K562 (cell line): Measurements from ENCODE around the gene ERAL1. TPM values are rescaled to one million over a fixed set of nuclear protein-coding genes. Genes with fewer than 3 reads are reported as not detected.
A peak's percentile ranks its signal among the peaks of the same experiment; 100 is the strongest.

Experiments
- DACH1 ChIP-seq: fragments of 450-650 bp; IDR thresholded peaks from 2 replicates; pipeline ENCODE4 v1.6.1; 2018; ENCODE audit not compliant: partially characterized antibody
- EHMT2 ChIP-seq: fragments of 450-650 bp; IDR thresholded peaks from 2 replicates; pipeline ENCODE4 v1.6.1; 2018; ENCODE audit warnings: antibody characterized with exemption
- HNRNPH1 ChIP-seq: fragments of 200-400 bp; formaldehyde crosslinking; optimal IDR thresholded peaks from 2 replicates; pipeline ENCODE3; 2017; ENCODE audit warnings: low read depth, mild to moderate bottlenecking, low read length, moderate library complexity
- HNRNPL ChIP-seq: fragments of 200-400 bp; formaldehyde crosslinking; IDR thresholded peaks from 2 replicates; pipeline ENCODE4 v1.6.1; 2017; ENCODE audit warnings: low read depth, mild to moderate bottlenecking, low read length
- PHF8 ChIP-seq: fragments of 200-600 bp; sonication (generic); IDR thresholded peaks from 2 replicates; pipeline ENCODE4 v1.6.1; 2012; ENCODE audit warnings: mixed run types, mild to moderate bottlenecking, inconsistent platforms, low read length, moderate library complexity, borderline replicate concordance
- POLR3A ChIP-seq: IDR thresholded peaks from 2 replicates; pipeline ENCODE4 v1.6.1; 2011; ENCODE audit warnings: borderline replicate concordance, mild to moderate bottlenecking, moderate library complexity; ENCODE audit not compliant: insufficient read length, insufficient read depth; ENCODE audit errors: extremely low read depth
- SREBF2 ChIP-seq: sonication (generic); formaldehyde crosslinking; IDR thresholded peaks from 2 replicates; pipeline ENCODE4 v1.4.0; 2020; ENCODE audit warnings: mild to moderate bottlenecking, missing genetic modification reagents
- STAT5A ChIP-seq: IDR thresholded peaks from 2 replicates; pipeline ENCODE4 v1.6.1; 2012; ENCODE audit warnings: low read length, inconsistent platforms, borderline replicate concordance
- TCF3 ChIP-seq: sonication (generic); formaldehyde crosslinking; IDR thresholded peaks from 2 replicates; pipeline ENCODE4 v1.4.0; 2020; ENCODE audit warnings: mild to moderate bottlenecking, missing genetic modification reagents
- ZC3H8 ChIP-seq: fragments of 450-650 bp; IDR thresholded peaks from 2 replicates; pipeline ENCODE4 v1.6.1; 2017
- polyA plus RNA-seq, 8 experiments: library from polyadenylated mRNA; depleted of rRNA in 4 of 8; stranded (reverse) in 5 of 8; unstranded in 3 of 8; fragments of >200 nt; fragmentation: Nextera tagmentation in 2 of 8; fragmentation: Illumina TruSeq in 1 of 8; extraction: Ambion mirVana in 2 of 8; extraction: Trizol in 1 of 8; gene quantifications; 2 replicates each; pipeline versions ENCODE4 v1.2.1 to v1.2.3, GENCODE V29; 2011 to 2014; ENCODE audit warnings: inconsistent platforms in 1 of 8, missing spikeins in 1 of 8
- total RNA-seq, 7 experiments: library from RNA; depleted of rRNA in 6 of 7; stranded (reverse); fragments of >200 nt in 6 of 7; fragmentation: Illumina TruSeq in 2 of 7; extraction: Trizol in 2 of 7; gene quantifications; 2 replicates each; pipeline versions ENCODE4 v1.2.1 to v1.2.3, GENCODE V29; 2011 to 2021; ENCODE audit warnings: low replicate concordance in 1 of 7
- TF ChIP-seq, protein P1 (sequence below), 2 experiments: fragments of 450-650 bp; IDR thresholded peaks; 2 replicates each; pipeline ENCODE4 v1.6.1; 2016; ENCODE audit warnings: mild to moderate bottlenecking in 2 of 2, borderline replicate concordance in 1 of 2, low read depth in 1 of 2, moderate library complexity in 1 of 2
- TF ChIP-seq, protein P2 (sequence below): fragments of 450-650 bp; formaldehyde crosslinking; IDR thresholded peaks from 2 replicates; pipeline ENCODE4 v1.4.0; 2022; ENCODE audit warnings: missing genetic modification characterization
- TF ChIP-seq, protein P3 (sequence below): fragments of 250-450 bp; sonication (Bioruptor Pico); IDR thresholded peaks from 2 replicates; pipeline ENCODE4 v1.8.0; 2021; ENCODE audit warnings: mild to moderate bottlenecking, moderate library complexity
- TF ChIP-seq, protein P4 (sequence below): fragments of 450-650 bp; IDR thresholded peaks from 2 replicates; pipeline ENCODE4 v1.7.0; 2016; ENCODE audit warnings: borderline replicate concordance

The ERAL1 gene
- total and polyA plus RNA-seq, 9 of the 15 experiments (the other 6 are each of a cell fraction or from before 2014, with no cell fraction given) = 37.5 to 351 (median 106) TPM

DNA sequence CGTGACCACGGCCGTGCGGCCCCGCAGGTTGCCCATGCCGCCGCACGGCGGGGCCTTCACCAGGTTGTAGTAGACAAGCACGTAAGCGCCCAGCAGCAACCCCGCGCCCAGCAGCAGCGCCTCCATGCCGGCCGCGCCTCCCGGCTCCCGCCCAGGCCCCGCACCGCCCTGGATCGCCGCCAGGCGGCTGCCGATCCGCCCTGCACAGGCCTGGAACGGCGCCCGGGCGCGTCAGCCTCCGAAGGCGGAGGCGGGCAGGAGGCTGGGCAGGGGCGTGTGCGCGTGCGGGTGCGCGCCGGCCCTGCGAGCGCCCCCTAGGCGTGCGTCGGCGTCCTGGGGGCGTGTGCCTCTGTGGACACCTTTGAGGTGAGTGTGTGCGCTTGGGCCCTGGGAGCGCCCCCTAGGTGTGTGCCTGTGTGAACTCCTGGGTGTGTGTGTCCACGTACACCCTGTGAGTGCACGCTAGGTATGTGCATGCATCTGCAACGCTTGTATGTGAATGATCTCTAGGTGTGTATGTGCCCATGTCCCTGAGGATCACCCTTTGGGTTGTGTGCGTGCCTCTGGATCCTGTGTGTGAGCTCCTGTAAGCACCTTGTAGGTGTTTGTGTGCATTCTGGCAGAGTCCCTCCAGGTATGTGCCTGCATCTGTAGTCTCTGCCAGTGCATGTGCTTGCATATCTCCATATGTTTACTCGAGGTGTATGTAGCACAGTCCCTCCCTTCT, 48.2 kb downstream of the ERAL1 start, which contains the start of gene DHRS13 (continued):
- TF ChIP-seq, protein P1, sequence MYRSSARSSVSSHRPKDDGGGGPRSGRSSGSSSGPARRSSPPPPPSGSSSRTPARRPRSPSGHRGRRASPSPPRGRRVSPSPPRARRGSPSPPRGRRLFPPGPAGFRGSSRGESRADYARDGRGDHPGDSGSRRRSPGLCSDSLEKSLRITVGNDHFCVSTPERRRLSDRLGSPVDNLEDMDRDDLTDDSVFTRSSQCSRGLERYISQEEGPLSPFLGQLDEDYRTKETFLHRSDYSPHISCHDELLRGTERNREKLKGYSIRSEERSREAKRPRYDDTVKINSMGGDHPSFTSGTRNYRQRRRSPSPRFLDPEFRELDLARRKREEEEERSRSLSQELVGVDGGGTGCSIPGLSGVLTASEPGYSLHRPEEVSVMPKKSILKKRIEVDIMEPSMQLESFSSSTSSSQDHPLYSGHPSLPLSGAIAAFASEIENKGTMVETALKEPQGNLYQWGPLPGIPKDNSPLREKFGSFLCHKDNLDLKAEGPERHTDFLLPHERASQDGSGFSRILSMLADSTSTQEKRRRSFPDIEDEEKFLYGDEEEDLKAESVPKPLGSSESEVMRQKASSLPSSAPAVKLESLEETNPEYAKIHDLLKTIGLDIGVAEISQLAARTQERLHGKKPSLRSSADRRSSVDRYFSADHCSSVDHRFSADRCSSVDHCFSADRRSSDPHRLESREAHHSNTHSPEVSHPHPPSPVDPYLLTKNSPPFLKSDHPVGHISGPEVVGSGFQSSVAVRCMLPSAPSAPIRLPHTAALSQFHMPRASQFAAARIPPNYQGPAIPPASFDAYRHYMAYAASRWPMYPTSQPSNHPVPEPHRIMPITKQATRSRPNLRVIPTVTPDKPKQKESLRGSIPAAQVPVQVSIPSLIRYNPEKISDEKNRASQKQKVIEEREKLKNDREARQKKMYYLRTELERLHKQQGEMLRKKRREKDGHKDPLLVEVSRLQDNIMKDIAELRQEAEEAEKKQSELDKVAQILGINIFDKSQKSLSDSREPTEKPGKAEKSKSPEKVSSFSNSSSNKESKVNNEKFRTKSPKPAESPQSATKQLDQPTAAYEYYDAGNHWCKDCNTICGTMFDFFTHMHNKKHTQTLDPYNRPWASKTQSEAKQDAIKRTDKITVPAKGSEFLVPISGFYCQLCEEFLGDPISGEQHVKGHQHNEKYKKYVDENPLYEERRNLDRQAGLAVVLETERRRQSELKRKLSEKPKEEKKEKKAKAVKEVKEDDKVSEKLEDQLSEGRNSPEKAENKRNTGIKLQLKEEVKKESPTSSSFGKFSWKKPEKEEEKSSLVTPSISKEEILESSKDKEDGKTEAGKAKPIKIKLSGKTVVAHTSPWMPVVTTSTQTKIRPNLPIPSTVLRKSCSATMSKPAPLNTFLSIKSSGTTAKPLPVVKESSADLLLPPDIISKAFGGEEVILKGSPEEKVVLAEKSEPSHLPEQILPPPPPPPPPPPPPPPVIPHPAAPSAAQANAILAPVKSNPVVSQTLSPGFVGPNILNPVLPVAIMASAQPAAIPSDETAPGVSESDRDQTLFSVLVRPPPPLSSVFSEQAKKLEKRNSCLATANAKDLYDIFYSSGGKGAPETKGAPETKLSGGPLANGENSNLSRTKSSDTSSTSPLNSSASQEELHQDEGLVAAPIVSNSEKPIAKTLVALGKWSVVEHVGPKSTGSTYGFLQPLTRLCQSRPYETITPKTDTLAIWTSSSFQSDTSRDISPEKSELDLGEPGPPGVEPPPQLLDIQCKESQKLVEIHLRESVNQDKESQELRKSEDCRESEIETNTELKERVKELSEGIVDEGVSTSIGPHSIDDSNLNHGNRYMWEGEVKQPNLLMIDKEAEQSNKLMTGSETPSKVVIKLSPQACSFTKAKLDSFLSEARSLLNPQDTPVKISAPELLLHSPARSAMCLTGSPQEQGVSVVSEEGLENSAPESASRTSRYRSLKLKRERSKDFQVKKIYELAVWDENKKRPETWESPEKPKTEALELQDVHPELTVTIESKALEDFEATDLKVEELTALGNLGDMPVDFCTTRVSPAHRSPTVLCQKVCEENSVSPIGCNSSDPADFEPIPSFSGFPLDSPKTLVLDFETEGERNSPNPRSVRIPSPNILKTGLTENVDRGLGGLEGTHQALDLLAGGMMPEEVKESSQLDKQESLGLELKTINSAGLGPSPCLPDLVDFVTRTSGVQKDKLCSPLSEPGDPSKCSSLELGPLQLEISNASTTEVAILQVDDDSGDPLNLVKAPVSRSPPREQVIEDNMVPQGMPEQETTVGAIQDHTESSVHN (IDR thresholded peaks at IDR 0.05; ENCODE audit: borderline replicate concordance in 1 of 2, low read depth in 1 of 2) = no peak; a peak in 1 of 4 replicates
- TF ChIP-seq HNRNPH1 = no peak
- no peak for TF ChIP-seq ZC3H8
- peak; percentile 74; the same call in 1 of the 2 replicates for TF ChIP-seq PHF8
- TF ChIP-seq, protein P2, sequence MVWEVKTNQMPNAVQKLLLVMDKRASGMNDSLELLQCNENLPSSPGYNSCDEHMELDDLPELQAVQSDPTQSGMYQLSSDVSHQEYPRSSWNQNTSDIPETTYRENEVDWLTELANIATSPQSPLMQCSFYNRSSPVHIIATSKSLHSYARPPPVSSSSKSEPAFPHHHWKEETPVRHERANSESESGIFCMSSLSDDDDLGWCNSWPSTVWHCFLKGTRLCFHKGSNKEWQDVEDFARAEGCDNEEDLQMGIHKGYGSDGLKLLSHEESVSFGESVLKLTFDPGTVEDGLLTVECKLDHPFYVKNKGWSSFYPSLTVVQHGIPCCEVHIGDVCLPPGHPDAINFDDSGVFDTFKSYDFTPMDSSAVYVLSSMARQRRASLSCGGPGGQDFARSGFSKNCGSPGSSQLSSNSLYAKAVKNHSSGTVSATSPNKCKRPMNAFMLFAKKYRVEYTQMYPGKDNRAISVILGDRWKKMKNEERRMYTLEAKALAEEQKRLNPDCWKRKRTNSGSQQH = no peak
- TF ChIP-seq STAT5A = no peak
- no peak for TF ChIP-seq POLR3A
- TF ChIP-seq TCF3 (CRISPR knock-in tag) = peak; percentile 62
- TF ChIP-seq, protein P3, sequence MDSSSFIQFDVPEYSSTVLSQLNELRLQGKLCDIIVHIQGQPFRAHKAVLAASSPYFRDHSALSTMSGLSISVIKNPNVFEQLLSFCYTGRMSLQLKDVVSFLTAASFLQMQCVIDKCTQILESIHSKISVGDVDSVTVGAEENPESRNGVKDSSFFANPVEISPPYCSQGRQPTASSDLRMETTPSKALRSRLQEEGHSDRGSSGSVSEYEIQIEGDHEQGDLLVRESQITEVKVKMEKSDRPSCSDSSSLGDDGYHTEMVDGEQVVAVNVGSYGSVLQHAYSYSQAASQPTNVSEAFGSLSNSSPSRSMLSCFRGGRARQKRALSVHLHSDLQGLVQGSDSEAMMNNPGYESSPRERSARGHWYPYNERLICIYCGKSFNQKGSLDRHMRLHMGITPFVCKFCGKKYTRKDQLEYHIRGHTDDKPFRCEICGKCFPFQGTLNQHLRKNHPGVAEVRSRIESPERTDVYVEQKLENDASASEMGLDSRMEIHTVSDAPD (CRISPR knock-in tag) = 0 out of 2 replicates have a peak, but pooled peaks have one; percentile 23
- peak; percentile 98 for TF ChIP-seq HNRNPL
- TF ChIP-seq DACH1 = no peak
- no peak for TF ChIP-seq SREBF2 (CRISPR knock-in tag)
- TF ChIP-seq, protein P4, sequence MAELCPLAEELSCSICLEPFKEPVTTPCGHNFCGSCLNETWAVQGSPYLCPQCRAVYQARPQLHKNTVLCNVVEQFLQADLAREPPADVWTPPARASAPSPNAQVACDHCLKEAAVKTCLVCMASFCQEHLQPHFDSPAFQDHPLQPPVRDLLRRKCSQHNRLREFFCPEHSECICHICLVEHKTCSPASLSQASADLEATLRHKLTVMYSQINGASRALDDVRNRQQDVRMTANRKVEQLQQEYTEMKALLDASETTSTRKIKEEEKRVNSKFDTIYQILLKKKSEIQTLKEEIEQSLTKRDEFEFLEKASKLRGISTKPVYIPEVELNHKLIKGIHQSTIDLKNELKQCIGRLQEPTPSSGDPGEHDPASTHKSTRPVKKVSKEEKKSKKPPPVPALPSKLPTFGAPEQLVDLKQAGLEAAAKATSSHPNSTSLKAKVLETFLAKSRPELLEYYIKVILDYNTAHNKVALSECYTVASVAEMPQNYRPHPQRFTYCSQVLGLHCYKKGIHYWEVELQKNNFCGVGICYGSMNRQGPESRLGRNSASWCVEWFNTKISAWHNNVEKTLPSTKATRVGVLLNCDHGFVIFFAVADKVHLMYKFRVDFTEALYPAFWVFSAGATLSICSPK = no peak
- TF ChIP-seq EHMT2 = no peak
